Prostate gland (tissue), 2 donors: ENCODE data around the gene NIT1. TPM values are rescaled to one million over a fixed set of nuclear protein-coding genes. Genes with fewer than 3 reads are reported as not detected.

Experiments used
- DNase-seq: peaks from one replicate; pipeline ENCODE4 v3.0.0-alpha.2; 2019; ENCODE audit warnings: low spot score
- H3K27ac ChIP-seq, 2 donors: fragments of 200-600 bp; sonication (generic); 2 replicates each; pipeline ENCODE4 v1.5.1; 2017 to 2019
- H3K27me3 ChIP-seq: fragments of 200-600 bp; sonication (generic); replicated peaks from 2 replicates; pipeline ENCODE4 v1.5.1; 2019; ENCODE audit not compliant: insufficient read depth
- H3K36me3 ChIP-seq, 2 donors: fragments of 200-600 bp; sonication (generic); 1 replicate in 1 of 2; 2 replicates in 1 of 2; pipeline versions ENCODE4 v1.5.1 to v1.8.1; 2017 to 2019
- H3K4me1 ChIP-seq: fragments of 200-600 bp; sonication (generic); replicated peaks from 2 replicates; pipeline ENCODE4 v1.5.1; 2019
- H3K4me3 ChIP-seq, 2 donors: fragments of 200-600 bp; sonication (generic); 2 replicates each; pipeline ENCODE4 v1.5.1; 2017 to 2019
- H3K9me3 ChIP-seq: fragments of 200-600 bp; sonication (generic); 2 replicates; pipeline ENCODE4 v1.5.1; 2017
- POLR2A ChIP-seq: fragments of 450-650 bp; IDR thresholded peaks from one replicate; pipeline ENCODE4 v1.6.1; 2016; ENCODE audit warnings: antibody characterized with exemption, mild to moderate bottlenecking
- POLR2AphosphoS5 ChIP-seq: sonication (generic); formaldehyde crosslinking; IDR thresholded peaks from one replicate; pipeline ENCODE4 v1.6.1; 2017; ENCODE audit warnings: antibody characterized with exemption
- WGBS: methylation state at CpG from one replicate; pipeline ENCODE4 v1.1.5; 2018; 5-methylcytosine and 5-hydroxymethylcytosine counted together
- intact Hi-C: fragments of 100-400 bp; cut with DNase I; formaldehyde crosslinking; loops from one replicate; pipeline ENCODE4 v1.14.2; 2022
- total RNA-seq, 2 donors: library from RNA; depleted of rRNA; stranded (reverse); fragments of >200 nt; gene quantifications; one replicate each; pipeline ENCODE4 v1.1.0, GENCODE V29; 2016
- TF ChIP-seq, protein P1 (sequence below), 4 experiments: fragments of 200-600 bp in 2 of 4; fragments of 450-650 bp in 2 of 4; sonication (generic) in 2 of 4; IDR thresholded peaks; 1 replicate in 3 of 4; 2 replicates in 1 of 4; pipeline ENCODE4 v1.5.1; 2016 to 2019; ENCODE audit warnings: antibody characterized with exemption in 4 of 4, mild to moderate bottlenecking in 2 of 4, moderate library complexity in 2 of 4

The NIT1 gene
- total RNA-seq, 2 donors from 2014 or later: 31.1 to 51.7 TPM

DNA sequence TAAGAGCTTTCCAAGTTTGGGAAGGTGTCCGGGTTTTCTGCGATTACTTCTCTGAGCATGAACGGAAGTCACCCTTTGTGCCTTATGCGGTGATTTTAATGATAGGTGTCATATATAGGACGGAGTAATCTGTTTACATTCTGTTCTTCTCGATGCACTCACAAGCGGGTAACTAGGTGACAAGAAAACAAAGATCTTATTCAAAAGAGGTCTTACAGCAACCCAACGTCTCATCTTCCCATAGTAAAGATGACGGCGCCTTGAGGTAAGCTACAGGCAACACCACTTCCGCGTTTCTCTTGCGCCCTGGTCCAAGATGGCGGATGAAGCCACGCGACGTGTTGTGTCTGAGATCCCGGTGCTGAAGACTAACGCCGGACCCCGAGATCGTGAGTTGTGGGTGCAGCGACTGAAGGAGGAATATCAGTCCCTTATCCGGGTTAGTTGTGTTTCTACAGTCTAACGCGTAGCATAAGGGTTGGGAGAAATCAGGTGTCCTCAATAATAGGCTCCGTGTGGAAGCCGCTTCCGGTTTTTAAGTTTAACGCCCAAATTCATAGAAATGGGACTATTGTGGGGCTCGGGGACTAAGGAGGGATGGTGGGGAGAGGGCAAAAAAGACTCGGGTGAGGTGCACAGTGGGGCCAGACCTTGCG lies 35.9 kb downstream of the NIT1 start, which contains the start of gene UFC1:
TSS of gene UFC1 (plus strand) at position 297 of the 656 bp plus-strand sequence. CDS start at position 317, 20 bp downstream.
- H3K4me1 ChIP-seq: no peaks in the 10 kb centered on the region
- peak within 1 kb of the TSS; percentile 89 to 96 for H3K27ac ChIP-seq
- under 1% methylated on average over 33 of the region's 33 CpGs for WGBS
- TF ChIP-seq POLR2A (peak; percentile 22), POLR2AphosphoS5 (peak; percentile 78)
- TF ChIP-seq, protein P1, sequence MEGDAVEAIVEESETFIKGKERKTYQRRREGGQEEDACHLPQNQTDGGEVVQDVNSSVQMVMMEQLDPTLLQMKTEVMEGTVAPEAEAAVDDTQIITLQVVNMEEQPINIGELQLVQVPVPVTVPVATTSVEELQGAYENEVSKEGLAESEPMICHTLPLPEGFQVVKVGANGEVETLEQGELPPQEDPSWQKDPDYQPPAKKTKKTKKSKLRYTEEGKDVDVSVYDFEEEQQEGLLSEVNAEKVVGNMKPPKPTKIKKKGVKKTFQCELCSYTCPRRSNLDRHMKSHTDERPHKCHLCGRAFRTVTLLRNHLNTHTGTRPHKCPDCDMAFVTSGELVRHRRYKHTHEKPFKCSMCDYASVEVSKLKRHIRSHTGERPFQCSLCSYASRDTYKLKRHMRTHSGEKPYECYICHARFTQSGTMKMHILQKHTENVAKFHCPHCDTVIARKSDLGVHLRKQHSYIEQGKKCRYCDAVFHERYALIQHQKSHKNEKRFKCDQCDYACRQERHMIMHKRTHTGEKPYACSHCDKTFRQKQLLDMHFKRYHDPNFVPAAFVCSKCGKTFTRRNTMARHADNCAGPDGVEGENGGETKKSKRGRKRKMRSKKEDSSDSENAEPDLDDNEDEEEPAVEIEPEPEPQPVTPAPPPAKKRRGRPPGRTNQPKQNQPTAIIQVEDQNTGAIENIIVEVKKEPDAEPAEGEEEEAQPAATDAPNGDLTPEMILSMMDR (IDR thresholded peaks at IDR 0.05): peak in 1 of 4 experiments; percentile 7
- H3K27me3 ChIP-seq: no peaks in the 10 kb centered on the region
- H3K4me3 ChIP-seq: peak within 1 kb of the TSS; percentile 63
- DNase-seq: peak; percentile 82
- no peaks in the 10 kb centered on the region for H3K9me3 ChIP-seq
- no peaks in the 10 kb centered on the region for H3K36me3 ChIP-seq
- intact Hi-C loops: loop anchor here (2.0 kb wide), 1 partner anchor 21 kb away; the partner anchor contains the start of gene DEDD

DNA sequence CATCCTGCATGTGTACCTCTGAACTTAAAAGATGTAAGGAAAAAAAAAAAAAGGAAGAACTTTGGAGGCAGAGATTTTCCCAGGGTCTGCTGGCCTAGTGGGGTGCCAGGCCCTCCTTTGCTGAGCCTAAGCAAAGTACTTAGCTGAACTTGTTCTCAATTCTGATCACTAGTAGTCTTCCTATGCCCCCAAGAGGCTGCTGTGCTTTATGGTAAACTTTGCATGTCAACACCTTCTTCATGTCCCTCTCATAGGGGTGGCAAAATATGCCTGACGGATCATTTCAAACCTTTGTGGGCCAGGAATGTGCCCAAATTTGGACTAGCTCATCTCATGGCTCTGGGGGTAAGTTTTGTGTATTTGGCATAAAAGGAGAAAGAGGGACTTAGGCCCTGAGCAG lies 40.0 kb downstream of the NIT1 start:
- Histone ChIP-seq H3K27ac (no peak overlapping the region), H3K9me3 (no peaks in the 10 kb centered on the region), H3K4me1 (no peaks in the 10 kb centered on the region), H3K27me3 (no peaks in the 10 kb centered on the region), H3K36me3 (no peaks in the 10 kb centered on the region), H3K4me3 (no peak overlapping the region)
- TF ChIP-seq, protein P1 (IDR thresholded peaks at IDR 0.05): no peak
- TF ChIP-seq POLR2AphosphoS5 (no peak), POLR2A (no peak)
- no peak for DNase-seq
- WGBS: 90% methylated on average over 1 of the region's 1 CpG
- intact Hi-C loops: no loop called here

DNA sequence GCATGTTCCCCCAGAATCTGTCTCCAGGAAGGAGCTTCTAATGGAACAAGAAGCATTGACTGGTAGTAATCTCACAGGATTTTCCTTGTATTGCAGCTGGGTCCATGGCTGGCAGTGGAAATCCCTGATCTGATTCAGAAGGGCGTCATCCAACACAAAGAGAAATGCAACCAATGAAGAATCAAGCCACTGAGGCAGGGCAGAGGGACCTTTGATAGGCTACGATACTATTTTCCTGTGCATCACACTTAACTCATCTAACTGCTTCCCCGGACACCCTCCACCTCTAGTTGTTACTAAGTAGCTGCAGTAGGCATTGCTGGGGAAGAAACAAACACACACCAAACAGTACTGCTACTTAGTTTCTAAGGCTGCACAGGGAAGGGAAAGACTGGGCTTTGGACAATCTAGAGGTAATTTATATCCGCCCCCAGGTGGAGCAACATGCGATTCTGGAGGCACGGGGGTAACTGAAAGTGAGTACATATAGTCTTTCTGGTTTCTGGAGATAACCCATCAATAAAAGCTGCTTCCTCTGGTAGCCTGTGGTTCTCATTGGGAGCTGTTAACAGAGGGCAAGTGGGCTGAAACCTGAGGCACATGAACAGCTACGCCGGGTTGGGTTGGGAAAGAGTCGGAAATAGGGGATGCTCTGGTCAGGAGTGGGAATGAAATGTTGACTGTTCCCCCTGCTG lies 40.6 kb downstream of the NIT1 start:
- Histone ChIP-seq H3K27ac (peak overlapping the region; percentile 87 to 90), H3K9me3 (no peaks in the 10 kb centered on the region), H3K4me1 (no peaks in the 10 kb centered on the region), H3K36me3 (no peaks in the 10 kb centered on the region), H3K4me3 (peak overlapping the region in 1 of 2 donors; percentile 100), H3K27me3 (no peaks in the 10 kb centered on the region)
- intact Hi-C loops: no loop called here
- 74% methylated on average over 9 of the region's 9 CpGs for WGBS
- no peak for TF ChIP-seq POLR2A
- TF ChIP-seq, protein P1 (IDR thresholded peaks at IDR 0.05): no peak
- no peak for TF ChIP-seq POLR2AphosphoS5
- DNase-seq: no peak

- no peaks in the 10 kb centered on the region for H3K4me1 ChIP-seq
Observed at GRCh38 chr1:161159087-161159912, 41.4 kb downstream of the NIT1 start, which contains the start of gene USP21. USP21 (plus strand) TSS chr1:161159500; CDS start chr1:161160641, 1,141 bp downstream.

More at GRCh38 chr1:161159087-161159912, 41.4 kb downstream of the NIT1 start, which contains the start of gene USP21:
- intact Hi-C loops: no loop called here
- TF ChIP-seq POLR2AphosphoS5: peak; percentile 95
- TF ChIP-seq, protein P1 (IDR thresholded peaks at IDR 0.05): peak in 2 of 4 experiments; percentile 33 to 35
- TF ChIP-seq POLR2A: peak; percentile 63
- H3K36me3 ChIP-seq: no peaks in the 10 kb centered on the region
- peak within 1 kb of the TSS; percentile 71 to 100 for H3K4me3 ChIP-seq
- peak within 1 kb of the TSS; percentile 87 to 90 for H3K27ac ChIP-seq
- under 1% methylated on average over 56 of the region's 60 CpGs for WGBS
- peak; percentile 91 for DNase-seq
- no peaks in the 10 kb centered on the region for H3K9me3 ChIP-seq
- H3K27me3 ChIP-seq: no peaks in the 10 kb centered on the region
